ENCODE measurements around the gene COQ10A.

Gene COQ10A

GRCh38 chr12:56242986-56243385, 23.8 kb upstream of the COQ10A start:
- TF ChIP-seq, protein P1, sequence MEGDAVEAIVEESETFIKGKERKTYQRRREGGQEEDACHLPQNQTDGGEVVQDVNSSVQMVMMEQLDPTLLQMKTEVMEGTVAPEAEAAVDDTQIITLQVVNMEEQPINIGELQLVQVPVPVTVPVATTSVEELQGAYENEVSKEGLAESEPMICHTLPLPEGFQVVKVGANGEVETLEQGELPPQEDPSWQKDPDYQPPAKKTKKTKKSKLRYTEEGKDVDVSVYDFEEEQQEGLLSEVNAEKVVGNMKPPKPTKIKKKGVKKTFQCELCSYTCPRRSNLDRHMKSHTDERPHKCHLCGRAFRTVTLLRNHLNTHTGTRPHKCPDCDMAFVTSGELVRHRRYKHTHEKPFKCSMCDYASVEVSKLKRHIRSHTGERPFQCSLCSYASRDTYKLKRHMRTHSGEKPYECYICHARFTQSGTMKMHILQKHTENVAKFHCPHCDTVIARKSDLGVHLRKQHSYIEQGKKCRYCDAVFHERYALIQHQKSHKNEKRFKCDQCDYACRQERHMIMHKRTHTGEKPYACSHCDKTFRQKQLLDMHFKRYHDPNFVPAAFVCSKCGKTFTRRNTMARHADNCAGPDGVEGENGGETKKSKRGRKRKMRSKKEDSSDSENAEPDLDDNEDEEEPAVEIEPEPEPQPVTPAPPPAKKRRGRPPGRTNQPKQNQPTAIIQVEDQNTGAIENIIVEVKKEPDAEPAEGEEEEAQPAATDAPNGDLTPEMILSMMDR (IDR thresholded peaks at IDR 0.05; ENCODE audit: insufficient read depth, low read length, poor library complexity, severe bottlenecking): no peak
- TF ChIP-seq EZH2phosphoT487 (conservative IDR thresholded peaks at IDR 0.05; ENCODE audit: low read length): no peak
- no peak overlapping the region for H3K9ac ChIP-seq (ENCODE audit: low read length)
- H3K27me3 ChIP-seq (ENCODE audit: low read length): no peaks in the 10 kb centered on the region
- no peaks in the 10 kb centered on the region for H4K20me1 ChIP-seq (ENCODE audit: low read depth, low read length)
- H3K27ac ChIP-seq (ENCODE audit: low read depth, low read length): no peak overlapping the region
- H3K9me2 ChIP-seq (replicated peaks; ENCODE audit: insufficient read depth, low read length): no peaks in the 10 kb centered on the region
- no peaks in the 10 kb centered on the region for H3K79me2 ChIP-seq (ENCODE audit: insufficient read depth, low read length)
- H3K4me3 ChIP-seq (ENCODE audit: insufficient read depth, low read length, poor library complexity, severe bottlenecking): no peak overlapping the region
- no peak overlapping the region for H3K4me2 ChIP-seq (ENCODE audit: low read depth, low read length, poor library complexity, severe bottlenecking)
- no peak overlapping the region for H2AFZ ChIP-seq (ENCODE audit: low read depth, low read length, severe bottlenecking)
- no peaks in the 10 kb centered on the region for H3K9me3 ChIP-seq (ENCODE audit: insufficient read depth, low read length)
- no peaks in the 10 kb centered on the region for H3K36me3 ChIP-seq (ENCODE audit: low read length)
- no peaks in the 10 kb centered on the region for H3F3A ChIP-seq (ENCODE audit: insufficient read depth)

GRCh38 chr12:56243731-56244181, 23.0 kb upstream of the COQ10A start:
- H2AFZ ChIP-seq (ENCODE audit: low read depth, low read length, severe bottlenecking): no peak overlapping the region
- H3K4me2 ChIP-seq (ENCODE audit: low read depth, low read length, poor library complexity, severe bottlenecking): no peak overlapping the region
- no peaks in the 10 kb centered on the region for H3K27me3 ChIP-seq (ENCODE audit: low read length)
- H3K4me3 ChIP-seq (ENCODE audit: insufficient read depth, low read length, poor library complexity, severe bottlenecking): no peak overlapping the region
- H3K36me3 ChIP-seq (ENCODE audit: low read length): no peaks in the 10 kb centered on the region
- H3K9ac ChIP-seq (ENCODE audit: low read length): no peak overlapping the region
- H3K27ac ChIP-seq (ENCODE audit: low read depth, low read length): no peak overlapping the region
- no peaks in the 10 kb centered on the region for H4K20me1 ChIP-seq (ENCODE audit: low read depth, low read length)
- no peaks in the 10 kb centered on the region for H3K79me2 ChIP-seq (ENCODE audit: insufficient read depth, low read length)
- H3K9me2 ChIP-seq (replicated peaks; ENCODE audit: insufficient read depth, low read length): no peaks in the 10 kb centered on the region
- no peaks in the 10 kb centered on the region for H3F3A ChIP-seq (ENCODE audit: insufficient read depth)
- TF ChIP-seq, protein P1 (IDR thresholded peaks at IDR 0.05; ENCODE audit: insufficient read depth, low read length, poor library complexity, severe bottlenecking): no peak
- TF ChIP-seq EZH2phosphoT487 (conservative IDR thresholded peaks at IDR 0.05; ENCODE audit: low read length): no peak
- no peaks in the 10 kb centered on the region for H3K9me3 ChIP-seq (ENCODE audit: insufficient read depth, low read length)

DNA sequence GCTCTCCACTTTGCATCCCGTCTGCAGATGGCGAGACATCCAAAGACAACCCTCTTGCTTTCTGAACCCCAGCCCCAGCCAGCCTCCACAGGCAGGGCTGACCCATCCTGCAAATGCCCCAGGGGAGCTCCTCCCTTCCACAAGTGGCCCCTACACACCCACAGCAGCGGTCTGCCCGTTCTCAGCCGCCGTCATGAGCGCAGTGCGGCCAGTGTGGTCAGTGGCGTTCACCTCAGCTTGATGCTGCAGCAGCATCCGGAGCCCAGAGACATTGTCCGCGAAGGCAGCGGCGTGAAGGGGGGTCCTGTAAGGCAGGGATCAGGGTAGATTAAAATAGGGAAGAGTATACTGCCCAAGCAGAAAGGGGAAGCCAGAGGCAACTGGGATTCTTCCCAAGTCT, 22.2 kb upstream of the COQ10A start:
- no peaks in the 10 kb centered on the region for H4K20me1 ChIP-seq (ENCODE audit: low read depth, low read length)
- no peaks in the 10 kb centered on the region for H3F3A ChIP-seq (ENCODE audit: insufficient read depth)
- no peak overlapping the region for H3K27ac ChIP-seq (ENCODE audit: low read depth, low read length)
- no peak overlapping the region for H3K4me2 ChIP-seq (ENCODE audit: low read depth, low read length, poor library complexity, severe bottlenecking)
- no peaks in the 10 kb centered on the region for H3K79me2 ChIP-seq (ENCODE audit: insufficient read depth, low read length)
- no peaks in the 10 kb centered on the region for H3K9me2 ChIP-seq (replicated peaks; ENCODE audit: insufficient read depth, low read length)
- no peaks in the 10 kb centered on the region for H3K36me3 ChIP-seq (ENCODE audit: low read length)
- no peak overlapping the region for H3K9ac ChIP-seq (ENCODE audit: low read length)
- no peak overlapping the region for H3K4me3 ChIP-seq (ENCODE audit: insufficient read depth, low read length, poor library complexity, severe bottlenecking)
- TF ChIP-seq, protein P1 (IDR thresholded peaks at IDR 0.05; ENCODE audit: insufficient read depth, low read length, poor library complexity, severe bottlenecking): no peak
- no peak for TF ChIP-seq EZH2phosphoT487 (conservative IDR thresholded peaks at IDR 0.05; ENCODE audit: low read length)
- H3K27me3 ChIP-seq (ENCODE audit: low read length): no peaks in the 10 kb centered on the region
- no peak overlapping the region for H2AFZ ChIP-seq (ENCODE audit: low read depth, low read length, severe bottlenecking)
- no peaks in the 10 kb centered on the region for H3K9me3 ChIP-seq (ENCODE audit: insufficient read depth, low read length)

All from SU-DHL-6 (cell line).